ENCODE data around the gene CFAP74. TPM values are rescaled to one million over a fixed set of nuclear protein-coding genes. Genes with fewer than 3 reads are reported as not detected.

CFAP74 gene
- total RNA-seq, 1 experiment from 2014 or later, result not detected

- no peak for DNase-seq (ENCODE audit: low spot score)
Measured at GRCh38 chr1:1929639-1930545, 73.7 kb downstream of the CFAP74 start.

DNA sequence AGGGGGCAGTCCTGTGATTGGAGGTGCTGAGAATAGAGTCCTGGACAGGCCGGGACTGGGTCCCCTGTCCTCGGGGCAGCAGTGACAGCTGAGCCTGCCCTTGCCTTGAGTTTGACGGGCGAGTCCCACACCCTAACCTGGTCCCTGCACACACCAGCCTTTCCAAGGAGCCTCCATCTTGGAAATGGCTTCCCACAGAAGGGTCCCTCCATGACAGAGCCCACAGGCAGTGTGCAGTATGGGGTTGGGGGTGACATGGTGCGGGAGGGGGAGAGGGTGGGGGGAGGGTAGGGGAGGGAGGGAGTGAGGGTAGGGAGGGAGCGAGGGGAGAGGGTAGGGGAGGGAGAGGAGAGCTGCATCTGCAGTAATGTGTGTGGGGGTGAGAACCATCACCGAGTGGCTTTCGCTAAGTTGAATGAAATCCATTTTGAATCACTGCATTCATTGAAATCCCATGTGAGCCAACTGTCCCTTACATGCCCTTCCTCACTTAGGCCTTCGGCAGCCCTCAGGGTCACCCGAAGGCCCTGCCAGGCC, 74.4 kb downstream of the CFAP74 start:
- DNase-seq (ENCODE audit: low spot score), result no peak

DNA sequence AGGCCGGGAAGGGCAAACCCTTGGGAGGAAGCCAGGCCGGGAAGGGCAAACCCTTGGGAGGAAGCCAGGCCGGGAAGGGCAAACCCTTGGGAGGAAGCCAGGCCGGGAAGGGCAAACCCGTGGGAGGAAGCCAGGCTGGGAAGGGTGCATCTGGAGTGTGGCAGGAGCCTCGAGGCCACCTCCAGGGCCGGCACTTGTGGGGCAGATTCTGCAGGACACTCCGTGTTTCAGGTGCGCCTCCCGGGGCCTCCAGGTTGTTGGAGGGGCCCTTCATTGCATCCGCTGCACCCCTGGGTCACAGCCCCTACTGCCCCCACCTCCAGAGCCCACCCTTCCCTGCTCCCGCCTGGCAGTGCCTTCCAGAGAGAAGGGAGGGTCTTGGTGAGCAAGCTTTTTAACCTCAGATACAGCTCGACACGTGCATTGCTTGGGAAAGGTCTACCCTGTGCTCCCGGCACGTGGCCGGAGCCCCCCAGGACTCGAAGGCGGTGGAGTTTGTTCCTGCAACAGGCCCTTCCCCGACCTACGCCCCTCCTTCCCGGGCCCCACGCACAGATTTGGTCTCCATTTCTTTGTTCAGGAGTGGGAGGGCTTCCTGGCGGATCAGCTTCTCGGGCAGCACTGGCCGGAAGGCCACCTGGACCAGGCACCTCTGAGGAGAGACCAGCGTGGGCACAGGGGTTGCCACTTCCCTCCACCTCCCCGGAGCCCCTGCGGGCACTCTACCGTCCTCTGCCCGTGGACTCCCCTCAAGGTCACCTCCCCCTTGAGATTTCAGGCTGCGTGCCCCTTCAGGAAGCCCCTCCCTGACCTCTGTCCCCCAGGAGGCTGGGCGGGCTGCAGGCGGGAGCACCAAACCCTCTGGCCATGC, 75.1 kb downstream of the CFAP74 start:
- DNase-seq (ENCODE audit: low spot score), result no peak

GRCh38 chr1:1927751-1928150, 75.8 kb downstream of the CFAP74 start:
- no peak for DNase-seq (ENCODE audit: low spot score)

GRCh38 chr1:1926886-1927660, 76.5 kb downstream of the CFAP74 start:
- DNase-seq (ENCODE audit: low spot score), result no peak

DNA sequence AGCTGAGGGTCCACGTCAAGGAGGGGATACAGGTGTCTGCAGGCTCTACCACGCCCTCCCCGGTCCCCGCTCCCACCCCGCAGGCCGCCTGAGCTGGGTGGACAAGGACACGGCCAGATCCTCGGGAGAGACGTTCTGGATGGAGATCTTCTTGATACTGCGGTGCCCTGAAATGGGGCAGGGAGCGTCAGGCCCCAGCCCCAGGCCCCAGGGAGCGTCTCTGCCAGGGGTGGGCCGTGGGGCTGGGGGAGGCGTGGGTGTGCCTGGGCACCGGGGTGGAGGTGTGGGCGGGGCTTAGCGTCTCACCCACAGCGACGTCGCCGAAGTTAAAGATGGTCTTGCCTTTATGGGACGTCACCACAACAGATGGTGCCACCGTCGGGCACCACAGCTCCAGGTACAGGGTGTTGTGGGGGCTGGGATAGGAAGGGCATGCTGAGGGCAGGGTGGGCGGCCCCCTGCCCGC, 77.2 kb downstream of the CFAP74 start:
- DNase-seq (ENCODE audit: low spot score), result no peak

- DNase-seq (ENCODE audit: low spot score), result no peak
Measured at GRCh38 chr1:1925437-1926345, 77.9 kb downstream of the CFAP74 start.

DNA sequence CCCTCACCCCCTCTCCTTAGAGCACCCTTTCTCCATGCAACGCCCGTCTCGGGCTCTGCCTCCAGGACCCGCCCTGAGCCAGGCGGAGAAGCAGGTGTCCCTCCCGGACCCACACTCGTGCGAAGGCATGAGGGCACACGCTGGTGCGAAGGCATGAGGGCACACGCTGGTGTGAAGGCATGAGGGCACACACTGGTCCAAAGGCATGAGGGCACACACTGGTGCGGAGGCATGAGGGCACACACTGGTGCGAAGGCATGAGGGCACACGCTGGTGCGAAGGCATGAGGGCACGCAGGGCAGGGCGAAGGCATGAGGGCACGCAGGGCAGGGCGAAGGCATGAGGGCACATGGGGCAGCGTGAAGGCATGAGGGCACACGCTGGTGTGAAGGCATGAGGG, 78.7 kb downstream of the CFAP74 start:
- no peak for DNase-seq (ENCODE audit: low spot score)

- DNase-seq (ENCODE audit: low spot score), result no peak
Measured at GRCh38 chr1:1924386-1924785, 79.2 kb downstream of the CFAP74 start.

GRCh38 chr1:1922956-1923833, 80.4 kb downstream of the CFAP74 start:
- DNase-seq (ENCODE audit: low spot score), result no peak

- DNase-seq (ENCODE audit: low spot score), result no peak
Measured at GRCh38 chr1:1922702-1922955, 81.0 kb downstream of the CFAP74 start.

DNA sequence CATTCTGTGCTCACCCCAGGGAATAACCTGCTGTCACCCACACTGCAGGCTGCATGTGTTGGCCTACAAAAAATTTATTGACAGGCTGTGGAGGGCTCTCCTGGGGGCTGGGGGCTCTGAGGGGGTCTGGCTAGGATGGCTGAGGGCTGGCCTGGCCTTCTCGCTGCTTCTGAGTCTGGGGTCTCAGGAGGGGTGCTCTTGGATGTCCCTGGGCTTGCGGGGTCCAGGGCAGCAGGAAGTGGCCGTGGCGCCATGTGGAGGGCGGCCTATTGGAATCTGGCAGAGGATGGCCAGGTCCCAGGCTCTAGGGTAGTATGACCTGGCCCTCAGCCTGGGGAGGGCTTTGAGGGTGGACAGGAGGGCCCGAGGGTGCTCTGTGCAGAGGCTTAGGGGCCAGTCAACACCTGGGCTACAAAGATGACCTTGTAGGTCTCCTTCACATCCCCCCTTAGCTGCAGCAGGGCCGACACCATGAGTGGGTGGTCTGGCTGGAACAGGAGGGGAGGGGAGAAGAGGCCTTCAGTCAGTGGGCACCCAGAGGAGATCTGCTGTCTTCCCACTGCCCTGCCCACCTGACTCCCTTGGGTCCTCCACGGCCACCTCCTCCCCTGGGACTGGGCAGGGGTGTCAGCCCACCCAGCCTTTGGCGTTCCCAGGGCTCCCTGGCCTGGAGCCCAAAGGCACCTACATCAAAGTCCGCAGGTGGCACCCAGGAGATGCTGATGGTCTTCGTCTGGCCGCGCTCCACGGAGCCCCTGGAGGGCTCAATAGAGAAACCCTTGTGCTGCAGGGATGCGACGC, 81.5 kb downstream of the CFAP74 start:
- DNase-seq (ENCODE audit: low spot score), result no peak

DNA sequence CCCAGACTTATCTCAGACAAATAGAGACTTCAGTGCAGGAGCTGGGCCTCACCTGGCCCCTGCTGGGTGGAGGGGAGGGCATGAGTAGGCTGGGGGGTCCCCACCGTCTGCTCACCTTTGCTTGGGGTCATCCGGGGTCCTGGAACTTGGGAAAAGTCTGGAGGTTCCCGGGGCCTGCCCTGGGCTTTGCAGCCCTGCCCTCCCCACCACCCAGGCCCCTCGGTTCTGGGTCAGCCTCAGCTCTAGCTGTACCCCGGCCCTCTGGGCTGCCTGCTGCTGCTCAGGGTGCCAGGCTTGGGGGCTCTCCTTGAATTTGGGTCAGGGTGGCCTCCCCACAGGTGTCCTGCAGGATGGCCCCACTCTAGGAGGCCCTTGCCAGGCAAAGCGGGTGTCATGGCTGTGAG, 82.1 kb downstream of the CFAP74 start:
- DNase-seq (ENCODE audit: low spot score), result no peak

DNA sequence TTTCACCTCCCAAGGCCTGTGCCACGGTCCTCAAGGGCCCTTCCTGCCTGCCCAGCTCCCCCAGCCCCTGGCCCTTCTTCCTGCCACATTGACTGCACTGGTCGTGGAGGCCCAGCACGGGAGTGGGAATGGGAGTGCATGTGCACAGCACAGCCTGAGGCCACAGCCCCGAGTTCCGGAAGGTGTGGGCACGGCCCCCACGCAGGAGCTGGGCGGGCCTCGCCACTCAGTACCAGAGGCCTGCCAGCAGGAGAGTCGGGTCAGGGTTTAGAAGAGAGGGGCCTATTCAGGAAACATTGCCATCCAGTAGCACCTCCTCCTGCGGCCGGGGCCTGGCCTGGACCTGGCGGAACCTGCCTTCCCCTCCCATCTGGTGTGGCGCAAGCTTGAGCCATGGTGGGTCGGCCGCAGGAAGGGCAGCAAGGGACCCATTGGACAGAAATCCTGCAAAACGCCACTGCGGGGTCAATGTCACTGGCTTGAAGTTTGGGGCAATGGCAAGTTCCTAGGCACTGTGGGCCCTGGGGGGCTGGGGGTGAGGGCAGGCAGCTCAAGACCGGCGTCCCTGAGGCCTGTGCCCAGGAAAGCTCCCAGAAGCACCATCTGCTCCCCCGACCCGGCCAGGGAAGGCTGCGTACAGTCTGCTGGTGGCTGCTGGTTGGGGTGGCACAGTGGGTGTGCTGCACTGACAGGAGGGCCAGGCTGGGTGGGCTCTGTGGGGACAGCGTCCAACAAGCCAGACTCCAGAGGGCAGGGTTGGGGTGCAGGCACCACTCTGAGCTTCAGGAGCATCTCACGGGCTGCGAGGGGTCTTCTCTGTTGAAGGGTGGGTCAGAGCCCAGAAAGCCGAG, 82.8 kb downstream of the CFAP74 start:
- no peak for DNase-seq (ENCODE audit: low spot score)

GRCh38 chr1:1920057-1920607, 83.5 kb downstream of the CFAP74 start:
- DNase-seq (ENCODE audit: low spot score), result no peak

GRCh38 chr1:1919304-1920056, 84.1 kb downstream of the CFAP74 start:
- peak; percentile 78 for DNase-seq (ENCODE audit: low spot score)

DNA sequence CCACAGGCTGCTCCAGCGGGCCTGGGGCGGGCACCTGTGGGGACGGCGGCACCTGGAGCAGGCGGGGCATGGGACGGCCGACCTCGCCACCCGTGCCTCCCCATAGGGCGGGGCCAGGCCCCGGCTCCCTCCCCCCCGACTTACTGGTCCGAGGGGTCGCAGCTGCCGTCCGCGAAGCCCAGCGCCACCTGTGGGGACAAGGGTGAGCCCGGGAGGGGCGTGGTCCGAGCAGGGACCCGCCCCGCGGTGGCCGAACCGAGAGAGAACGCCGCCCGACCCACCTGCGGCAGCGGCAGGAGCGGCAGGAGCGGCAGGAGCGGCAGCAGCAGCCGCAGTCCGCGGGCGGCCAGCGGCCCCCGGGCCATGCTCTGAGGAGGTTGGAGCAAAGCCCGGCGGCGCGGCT, 84.7 kb downstream of the CFAP74 start, which contains the start of gene TMEM52:
TSS of gene TMEM52 (minus strand) at position 379 of the 403 bp plus-strand sequence. CDS start at position 365, 14 bp downstream.
- no peak for DNase-seq (ENCODE audit: low spot score)

All from A172 (cell line).